Measurements from ENCODE around the gene HNRNPH2. TPM values are rescaled to one million over a fixed set of nuclear protein-coding genes. Genes with fewer than 3 reads are reported as not detected.

Gene HNRNPH2
- total and polyA plus RNA-seq, 9 of the 15 experiments (the other 6 are each of a cell fraction or from before 2014, with no cell fraction given), result 40.0 to 130 (median 60.3) TPM

GRCh38 chrX:101417190-101417589 is 9.2 kb downstream of the HNRNPH2 start:
- H4K20me1 ChIP-seq (replicated peaks; ENCODE audit: control insufficient read depth, insufficient read depth, low read length), result no peaks in the 10 kb centered on the region; the same call in 1 of the 2 replicates
- FAIRE-seq (no peak), ATAC-seq (peak; percentile 38; the same call in 2 of the 3 replicates), DNase-seq (ENCODE audit: extremely low read depth in 1 of 4, low spot score in 3 of 4) (peak in 1 of 4 experiments; percentile 12)
- no peak overlapping the region for H3K27ac ChIP-seq (ENCODE audit: extremely low read depth, low read depth, low read length)
- H3K36me3 ChIP-seq (ENCODE audit: control insufficient read depth, insufficient read depth, low read length), result peaks cover 15% of the 10 kb centered on the region; the same call in 1 of the 3 replicates
- ChIA-PET CTCF (ENCODE audit: low intra/inter-chr PET ratio) (no interaction called here), POLR2A (interaction anchor here (0.6 to 1.1 kb wide), 5 partner anchors 10 to 1556 kb away, joined by 3 to 4 read pairs (median 3); partner anchors contain the start of genes RPL36A and TIMM8A)
- WGBS (ENCODE audit: insufficient coverage, low coverage, missing lambda C conversion rate), result 3% methylated on average over 4 of the region's 4 CpGs
- intact Hi-C loops (cut with micrococcal nuclease) (loop anchor here (5.0 kb wide), 2 partner anchors 45 to 180 kb away; no protein-coding TSS in a partner anchor), in situ Hi-C loops (cut with MboI) (no loop called here)
- TF ChIP-seq CBFA2T3 (IDR thresholded peaks at IDR 0.05) (peak; percentile 31; the same call in 1 of the 2 replicates), ARID1B (IDR thresholded peaks at IDR 0.05) (peak; percentile 40; the same call in 1 of the 2 replicates), NRF1 (conservative IDR thresholded peaks at IDR 0.05 in 1 of 2, IDR thresholded peaks at IDR 0.05 in 1 of 2) (peak; percentile 49 to 51; a peak in 3 of 4 replicates), ZNF239 (CRISPR knock-in tag; IDR thresholded peaks at IDR 0.05) (no peak), NCOR1 (IDR thresholded peaks at IDR 0.05) (no peak), MEIS2 (IDR thresholded peaks at IDR 0.05; ENCODE audit: partially characterized antibody) (peak; percentile 27)
- no TSS peak for BruUV-seq (replicated peaks)
- H3K9me3 ChIP-seq (replicated peaks; ENCODE audit: control insufficient read depth, insufficient read depth, low read depth, low read length), result no peaks in the 10 kb centered on the region
- H3K4me1 ChIP-seq (replicated peaks in 1 of 2; ENCODE audit: control insufficient read depth in 2 of 2, insufficient read depth in 2 of 2, low read length in 2 of 2), result peaks cover 8 to 17% of the 10 kb centered on the region in 2 experiments; a peak in 4 of 5 replicates
- H3K9me1 ChIP-seq (ENCODE audit: control insufficient read depth, insufficient read depth, low read length), result no peaks in the 10 kb centered on the region
- no peaks in the 10 kb centered on the region; the same call in 2 of the 3 replicates for H3K79me2 ChIP-seq (ENCODE audit: control insufficient read depth, insufficient read depth, low read length)
- H3K9ac ChIP-seq (ENCODE audit: insufficient read depth in 1 of 2, low read depth in 2 of 2, low read length in 2 of 2), result no peak overlapping the region; a peak in 1 of 4 replicates
- no peaks in the 10 kb centered on the region; a peak in 1 of 5 replicates for H3K27me3 ChIP-seq (ENCODE audit: control insufficient read depth in 2 of 2, insufficient read depth in 2 of 2, low read length in 2 of 2)
- peak overlapping the region; percentile 32 for H3K4me2 ChIP-seq (ENCODE audit: insufficient read depth, low read length)
- H3K4me3 ChIP-seq, result no peak overlapping the region
- peak overlapping the region; percentile 65 for H2AFZ ChIP-seq (ENCODE audit: low read depth, low read length)

All from K562 (cell line).